ENCODE results near the gene GPR141.

GPR141 gene

GRCh38 chr7:37670436-37670835 is 13.1 kb upstream of the GPR141 start:
- Mint-ChIP-seq H3K4me1 (peaks cover 3% of the 10 kb centered on the region), H3K27me3 (peaks cover 31% of the 10 kb centered on the region), H3K4me3 (no peak overlapping the region), H3K27ac (no peak overlapping the region), H3K36me3 (no peaks in the 10 kb centered on the region), H3K9me3 (peaks cover 2% of the 10 kb centered on the region)
- ATAC-seq (ENCODE audit: low read depth), result no peak
- no peak for DNase-seq (ENCODE audit: low spot score in 2 of 2)

GRCh38 chr7:37671876-37672275 is 11.7 kb upstream of the GPR141 start:
- H3K27me3 Mint-ChIP-seq, result peaks cover 27% of the 10 kb centered on the region
- peaks cover 3% of the 10 kb centered on the region for H3K9me3 Mint-ChIP-seq
- peaks cover 1% of the 10 kb centered on the region for H3K36me3 Mint-ChIP-seq
- H3K4me1 Mint-ChIP-seq, result peaks cover 4% of the 10 kb centered on the region
- no peak overlapping the region for H3K27ac Mint-ChIP-seq
- ATAC-seq (ENCODE audit: low read depth) (no peak), DNase-seq (ENCODE audit: low spot score in 2 of 2) (no peak)
- H3K4me3 Mint-ChIP-seq, result no peak overlapping the region

- peaks cover 5% of the 10 kb centered on the region for H3K9me3 Mint-ChIP-seq
- DNase-seq (ENCODE audit: low spot score in 2 of 2) (no peak), ATAC-seq (ENCODE audit: low read depth) (no peak)
- peaks cover 3% of the 10 kb centered on the region for H3K36me3 Mint-ChIP-seq
- H3K27me3 Mint-ChIP-seq, result peaks cover 31% of the 10 kb centered on the region
- peaks cover 6% of the 10 kb centered on the region for H3K4me1 Mint-ChIP-seq
- no peak overlapping the region for H3K27ac Mint-ChIP-seq
- H3K4me3 Mint-ChIP-seq, result no peak overlapping the region
Measured at GRCh38 chr7:37672926-37673325, 10.6 kb upstream of the GPR141 start.

- H3K27me3 Mint-ChIP-seq, result peaks cover 32% of the 10 kb centered on the region
- H3K27ac Mint-ChIP-seq, result no peak overlapping the region
- peaks cover 5% of the 10 kb centered on the region for H3K9me3 Mint-ChIP-seq
- no peak overlapping the region for H3K4me3 Mint-ChIP-seq
- DNase-seq (ENCODE audit: low spot score in 2 of 2) (no peak), ATAC-seq (ENCODE audit: low read depth) (no peak)
- peaks cover 6% of the 10 kb centered on the region for H3K4me1 Mint-ChIP-seq
- peaks cover 3% of the 10 kb centered on the region for H3K36me3 Mint-ChIP-seq
Measured at GRCh38 chr7:37673523-37673922, 10.0 kb upstream of the GPR141 start.

DNA sequence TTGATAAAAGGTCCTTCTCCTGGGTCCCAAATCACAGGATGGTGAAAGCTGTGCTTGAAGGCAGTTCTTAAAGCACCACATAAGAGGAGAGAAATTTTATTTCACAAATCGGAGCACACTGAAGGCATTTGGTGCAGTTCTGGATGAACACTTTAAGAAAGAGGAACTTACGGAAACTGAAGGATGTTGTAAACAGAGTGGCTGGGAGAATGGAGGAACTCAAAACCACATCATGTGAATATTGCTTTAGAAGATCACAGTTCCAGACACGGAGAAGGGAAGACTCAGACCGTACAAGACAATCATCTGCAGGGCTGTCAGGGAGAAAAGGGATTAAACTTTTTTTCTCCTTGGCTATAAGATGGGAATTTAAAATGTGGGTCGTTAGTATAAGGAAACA is 9.0 kb upstream of the GPR141 start:
- Mint-ChIP-seq H3K36me3 (peaks cover 3% of the 10 kb centered on the region), H3K27ac (no peak overlapping the region), H3K27me3 (peaks cover 31% of the 10 kb centered on the region), H3K9me3 (peaks cover 5% of the 10 kb centered on the region), H3K4me3 (no peak overlapping the region), H3K4me1 (peaks cover 6% of the 10 kb centered on the region)
- ATAC-seq (ENCODE audit: low read depth), result no peak
- no peak for DNase-seq (ENCODE audit: low spot score in 2 of 2)

- Mint-ChIP-seq H3K9me3 (peaks cover 5% of the 10 kb centered on the region), H3K27ac (no peak overlapping the region), H3K36me3 (peaks cover 3% of the 10 kb centered on the region), H3K27me3 (peaks cover 36% of the 10 kb centered on the region), H3K4me1 (peaks cover 6% of the 10 kb centered on the region), H3K4me3 (no peak overlapping the region)
- ATAC-seq (ENCODE audit: low read depth) (no peak), DNase-seq (ENCODE audit: low spot score in 2 of 2) (no peak)
Measured at GRCh38 chr7:37675749-37676148, 7.8 kb upstream of the GPR141 start.

DNA sequence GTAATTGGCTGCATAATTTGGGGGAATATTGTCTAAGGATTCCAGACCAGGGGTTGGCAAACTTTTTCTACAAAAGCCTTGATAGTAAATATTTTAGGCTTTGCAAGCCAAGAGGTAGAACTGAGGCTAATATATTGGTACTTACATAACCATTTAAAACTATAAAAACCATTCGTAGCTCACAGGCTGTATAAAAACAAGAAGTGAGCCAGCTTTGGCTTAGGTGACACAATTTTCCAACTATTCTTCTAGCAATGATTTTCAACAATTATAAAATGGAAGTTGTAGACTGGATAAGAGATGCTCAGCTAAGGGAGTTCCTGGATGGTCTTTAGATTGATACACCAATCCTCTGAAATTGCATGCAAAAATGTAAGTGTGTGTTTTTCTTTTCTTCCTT is 1.4 kb downstream of the GPR141 start:
- ATAC-seq (ENCODE audit: low read depth), result no peak
- Mint-ChIP-seq H3K4me3 (no peak overlapping the region), H3K27me3 (peaks cover 21% of the 10 kb centered on the region)

GRCh38 chr7:37686556-37687345 is 3.2 kb downstream of the GPR141 start:
- DNase-seq (ENCODE audit: low spot score in 2 of 2) (no peak), ATAC-seq (ENCODE audit: low read depth) (no peak)
- H3K36me3 Mint-ChIP-seq, result no peaks in the 10 kb centered on the region
- no peak overlapping the region for H3K4me3 Mint-ChIP-seq
- H3K27me3 Mint-ChIP-seq, result peaks cover 24% of the 10 kb centered on the region
- peaks cover 20% of the 10 kb centered on the region for H3K4me1 Mint-ChIP-seq
- H3K9me3 Mint-ChIP-seq, result peaks cover 4% of the 10 kb centered on the region
- H3K27ac Mint-ChIP-seq, result no peak overlapping the region

More for the DNA sequence above, 1.4 kb downstream of the GPR141 start:
- Mint-ChIP-seq H3K9me3 (no peaks in the 10 kb centered on the region), H3K36me3 (no peaks in the 10 kb centered on the region), H3K27ac (no peak overlapping the region), H3K4me1 (peaks cover 20% of the 10 kb centered on the region)
- DNase-seq (ENCODE audit: low spot score in 2 of 2), result no peak

DNA sequence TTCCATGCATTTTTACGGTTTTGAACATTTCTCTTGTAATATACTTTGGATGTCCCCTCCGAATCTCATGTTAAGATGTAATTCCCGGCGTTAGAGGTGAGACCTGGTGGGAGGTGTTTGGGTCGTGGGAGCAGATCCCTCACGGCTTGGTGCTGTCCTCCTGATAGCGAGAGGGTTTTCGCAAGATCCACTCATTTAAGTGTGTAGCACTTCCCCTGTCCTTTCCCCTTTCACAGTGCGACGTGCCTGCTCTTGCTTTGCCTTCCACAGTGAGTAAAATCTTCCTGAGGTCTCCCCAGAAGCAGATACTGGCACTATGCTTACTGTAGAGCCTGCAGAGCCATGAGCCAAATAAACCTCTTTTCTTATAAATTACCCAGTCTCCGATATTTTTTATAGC is 6.6 kb downstream of the GPR141 start:
- Mint-ChIP-seq H3K27me3 (peaks cover 33% of the 10 kb centered on the region), H3K36me3 (no peaks in the 10 kb centered on the region), H3K27ac (no peak overlapping the region), H3K9me3 (peaks cover 5% of the 10 kb centered on the region), H3K4me3 (peak overlapping the region; percentile 18), H3K4me1 (peaks cover 13% of the 10 kb centered on the region)
- ATAC-seq (ENCODE audit: low read depth) (no peak), DNase-seq (ENCODE audit: low spot score in 2 of 2) (no peak)

GRCh38 chr7:37694208-37695094 is 10.9 kb downstream of the GPR141 start:
- Mint-ChIP-seq H3K4me1 (peaks cover 10% of the 10 kb centered on the region), H3K36me3 (no peaks in the 10 kb centered on the region), H3K9me3 (peaks cover 5% of the 10 kb centered on the region), H3K4me3 (no peak overlapping the region), H3K27ac (no peak overlapping the region), H3K27me3 (peaks cover 29% of the 10 kb centered on the region)
- ATAC-seq (ENCODE audit: low read depth) (no peak), DNase-seq (ENCODE audit: low spot score in 2 of 2) (no peak)

GRCh38 chr7:37698276-37698675 is 14.7 kb downstream of the GPR141 start:
- Mint-ChIP-seq H3K27ac (no peak overlapping the region), H3K27me3 (peaks cover 14% of the 10 kb centered on the region), H3K4me1 (peaks cover 2% of the 10 kb centered on the region), H3K9me3 (no peaks in the 10 kb centered on the region), H3K4me3 (no peak overlapping the region), H3K36me3 (no peaks in the 10 kb centered on the region)
- ATAC-seq (ENCODE audit: low read depth), result no peak
- no peak for DNase-seq (ENCODE audit: low spot score in 2 of 2)

DNA sequence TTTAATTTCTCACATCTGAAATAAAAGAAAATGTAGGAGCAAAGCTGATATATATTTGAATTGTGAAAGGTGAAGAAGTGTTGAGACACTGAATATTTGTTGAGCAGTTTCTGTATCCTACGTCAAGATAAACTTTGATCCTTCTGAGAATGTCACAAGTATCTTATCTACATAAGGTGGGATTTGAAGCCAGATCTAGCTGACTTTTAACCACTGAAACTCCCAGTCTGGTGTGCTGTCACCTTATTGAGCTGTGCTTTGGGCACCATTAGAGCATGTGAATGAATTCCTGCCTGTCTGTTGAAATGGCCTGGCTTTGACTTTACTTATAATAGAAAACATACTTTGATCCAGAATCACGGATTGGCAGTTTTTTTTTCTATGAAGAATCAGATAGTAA is 15.2 kb downstream of the GPR141 start:
- no peak for DNase-seq (ENCODE audit: low spot score in 2 of 2)
- no peak for ATAC-seq (ENCODE audit: low read depth)
- Mint-ChIP-seq H3K4me1 (peaks cover 2% of the 10 kb centered on the region), H3K36me3 (no peaks in the 10 kb centered on the region), H3K27ac (no peak overlapping the region), H3K4me3 (no peak overlapping the region), H3K9me3 (no peaks in the 10 kb centered on the region), H3K27me3 (peaks cover 12% of the 10 kb centered on the region)

- H3K9me3 Mint-ChIP-seq, result no peaks in the 10 kb centered on the region
- no peaks in the 10 kb centered on the region for H3K36me3 Mint-ChIP-seq
- H3K4me3 Mint-ChIP-seq, result no peak overlapping the region
- DNase-seq (ENCODE audit: low spot score in 2 of 2) (no peak), ATAC-seq (ENCODE audit: low read depth) (no peak)
- no peak overlapping the region for H3K27ac Mint-ChIP-seq
- H3K4me1 Mint-ChIP-seq, result no peaks in the 10 kb centered on the region
- peaks cover 6% of the 10 kb centered on the region for H3K27me3 Mint-ChIP-seq
Measured at GRCh38 chr7:37701769-37702168, 18.2 kb downstream of the GPR141 start.

DNA sequence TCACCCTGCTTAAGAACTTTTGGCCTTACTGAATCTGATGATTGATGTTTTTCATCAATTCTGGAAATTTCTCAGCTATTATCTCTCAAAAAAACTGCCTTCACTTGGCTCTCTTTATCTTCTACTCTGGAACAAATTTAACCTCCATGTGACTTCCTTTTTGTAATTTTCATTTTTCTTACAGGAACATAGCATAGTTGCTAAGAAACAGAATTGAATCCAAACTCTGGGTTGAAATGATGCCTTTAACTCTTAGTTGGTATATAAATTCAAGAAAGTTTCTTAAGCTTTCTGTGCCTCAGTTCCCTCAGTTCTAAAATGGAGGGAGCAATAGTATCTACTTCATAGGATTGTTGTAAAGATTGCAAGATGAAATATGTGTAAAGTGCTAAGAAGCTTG is 19.8 kb downstream of the GPR141 start:
- Mint-ChIP-seq H3K36me3 (no peaks in the 10 kb centered on the region), H3K9me3 (no peaks in the 10 kb centered on the region), H3K4me3 (no peak overlapping the region)

More for the DNA sequence above, 19.8 kb downstream of the GPR141 start:
- Mint-ChIP-seq H3K27ac (no peak overlapping the region), H3K27me3 (peaks cover 8% of the 10 kb centered on the region), H3K4me1 (no peaks in the 10 kb centered on the region)
- ATAC-seq (ENCODE audit: low read depth), result no peak
- DNase-seq (ENCODE audit: low spot score in 2 of 2), result no peak
